ENCODE measurements around the gene PROX2.

DNA sequence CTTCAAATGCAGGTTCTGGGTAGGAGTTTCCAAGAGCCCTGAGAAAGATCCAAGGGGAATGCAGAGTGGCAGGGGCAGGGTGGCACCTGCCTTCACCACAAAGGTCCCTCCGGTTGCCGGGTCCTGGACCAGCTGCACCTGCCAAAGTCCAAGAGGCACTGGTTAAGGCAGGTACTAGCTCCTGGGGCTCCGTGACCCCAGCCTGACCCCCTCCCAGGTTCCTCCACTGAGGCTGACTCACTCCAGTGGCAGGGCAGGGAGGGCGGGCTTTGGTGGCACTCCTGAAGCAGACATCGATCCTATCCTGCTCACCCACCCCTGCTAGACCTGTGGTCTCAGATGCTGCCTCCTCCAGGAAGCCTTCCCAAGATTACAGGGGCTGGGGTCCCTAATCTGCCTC lies 35.8 kb upstream of the PROX2 start:
- TF ChIP-seq, protein P1, sequence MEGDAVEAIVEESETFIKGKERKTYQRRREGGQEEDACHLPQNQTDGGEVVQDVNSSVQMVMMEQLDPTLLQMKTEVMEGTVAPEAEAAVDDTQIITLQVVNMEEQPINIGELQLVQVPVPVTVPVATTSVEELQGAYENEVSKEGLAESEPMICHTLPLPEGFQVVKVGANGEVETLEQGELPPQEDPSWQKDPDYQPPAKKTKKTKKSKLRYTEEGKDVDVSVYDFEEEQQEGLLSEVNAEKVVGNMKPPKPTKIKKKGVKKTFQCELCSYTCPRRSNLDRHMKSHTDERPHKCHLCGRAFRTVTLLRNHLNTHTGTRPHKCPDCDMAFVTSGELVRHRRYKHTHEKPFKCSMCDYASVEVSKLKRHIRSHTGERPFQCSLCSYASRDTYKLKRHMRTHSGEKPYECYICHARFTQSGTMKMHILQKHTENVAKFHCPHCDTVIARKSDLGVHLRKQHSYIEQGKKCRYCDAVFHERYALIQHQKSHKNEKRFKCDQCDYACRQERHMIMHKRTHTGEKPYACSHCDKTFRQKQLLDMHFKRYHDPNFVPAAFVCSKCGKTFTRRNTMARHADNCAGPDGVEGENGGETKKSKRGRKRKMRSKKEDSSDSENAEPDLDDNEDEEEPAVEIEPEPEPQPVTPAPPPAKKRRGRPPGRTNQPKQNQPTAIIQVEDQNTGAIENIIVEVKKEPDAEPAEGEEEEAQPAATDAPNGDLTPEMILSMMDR (IDR thresholded peaks at IDR 0.05): no peak
- no peak for TF ChIP-seq POLR2A (IDR thresholded peaks at IDR 0.05)
